ENCODE measurements around the gene MAPK4. TPM values are rescaled to one million over a fixed set of nuclear protein-coding genes. Genes with fewer than 3 reads are reported as not detected.

MAPK4 gene
- total RNA-seq, 1 experiment from 2014 or later: not detected

GRCh38 chr18:50675043-50675442, 115.2 kb downstream of the MAPK4 start:
- Histone ChIP-seq H3K4me1 (replicated peaks; ENCODE audit: insufficient read depth) (peaks cover 9% of the 10 kb centered on the region), H3K79me2 (ENCODE audit: low read depth) (no peaks in the 10 kb centered on the region), H3K9me2 (ENCODE audit: insufficient read depth) (no peaks in the 10 kb centered on the region), H3K4me2 (no peak overlapping the region), H3K4me3 (no peak overlapping the region), H3F3A (ENCODE audit: insufficient read depth, low read depth) (0 out of 2 replicates have a peak, but pooled peaks cover 3% of the 10 kb centered on the region), H3K27me3 (ENCODE audit: insufficient read depth, low read depth) (no peaks in the 10 kb centered on the region), H2AFZ (no peak overlapping the region), H3K9me3 (ENCODE audit: insufficient read depth, low read depth) (no peaks in the 10 kb centered on the region), H4K20me1 (ENCODE audit: insufficient read depth) (no peaks in the 10 kb centered on the region), H3K36me3 (ENCODE audit: low read depth) (no peaks in the 10 kb centered on the region), H3K27ac (no peak overlapping the region)
- DNase-seq: no peak
- intact Hi-C loops (cut with micrococcal nuclease; ENCODE audit: unreplicated experiment): no loop called here
- ChIA-PET POLR2A (ENCODE audit: unreplicated experiment) (no interaction called here), CTCF (no interaction called here)
- no peak for TF ChIP-seq CTCF (conservative IDR thresholded peaks at IDR 0.05)
- TF ChIP-seq EZH2 (IDR thresholded peaks at IDR 0.05; ENCODE audit: low read depth): no peak
- BruUV-seq (replicated peaks): no TSS peak

- no peak for DNase-seq
- no peak for TF ChIP-seq EZH2 (IDR thresholded peaks at IDR 0.05; ENCODE audit: low read depth)
- no peak for TF ChIP-seq CTCF (conservative IDR thresholded peaks at IDR 0.05)
- POLR2A ChIA-PET (ENCODE audit: unreplicated experiment): no interaction called here
- BruUV-seq (replicated peaks): no TSS peak
- no peak overlapping the region for H3K27ac ChIP-seq
- intact Hi-C loops (cut with micrococcal nuclease; ENCODE audit: unreplicated experiment): no loop called here
- no peak overlapping the region for H3K4me2 ChIP-seq
- no peak overlapping the region for H3K4me3 ChIP-seq
- H3K9me3 ChIP-seq (ENCODE audit: insufficient read depth, low read depth): no peaks in the 10 kb centered on the region
- 0 out of 2 replicates have a peak, but pooled peaks cover 3% of the 10 kb centered on the region for H3F3A ChIP-seq (ENCODE audit: insufficient read depth, low read depth)
- no peak overlapping the region for H2AFZ ChIP-seq
- H3K27me3 ChIP-seq (ENCODE audit: insufficient read depth, low read depth): no peaks in the 10 kb centered on the region
- H4K20me1 ChIP-seq (ENCODE audit: insufficient read depth): no peaks in the 10 kb centered on the region
- H3K9me2 ChIP-seq (ENCODE audit: insufficient read depth): no peaks in the 10 kb centered on the region
- peaks cover 9% of the 10 kb centered on the region for H3K4me1 ChIP-seq (replicated peaks; ENCODE audit: insufficient read depth)
- H3K36me3 ChIP-seq (ENCODE audit: low read depth): no peaks in the 10 kb centered on the region
- CTCF ChIA-PET: no interaction called here
- no peaks in the 10 kb centered on the region for H3K79me2 ChIP-seq (ENCODE audit: low read depth)
These were observed 118.8 kb downstream of the MAPK4 start for GRCh38 chr18:50678651-50679050.

GRCh38 chr18:50679056-50679455, 119.2 kb downstream of the MAPK4 start:
- peaks cover 9% of the 10 kb centered on the region for H3K4me1 ChIP-seq (replicated peaks; ENCODE audit: insufficient read depth)
- H4K20me1 ChIP-seq (ENCODE audit: insufficient read depth): no peaks in the 10 kb centered on the region
- TF ChIP-seq EZH2 (IDR thresholded peaks at IDR 0.05; ENCODE audit: low read depth) (no peak), CTCF (conservative IDR thresholded peaks at IDR 0.05) (no peak)
- H3K27ac ChIP-seq: no peak overlapping the region
- DNase-seq: no peak
- H3K4me2 ChIP-seq: no peak overlapping the region
- no peak overlapping the region for H3K4me3 ChIP-seq
- no peaks in the 10 kb centered on the region for H3K9me2 ChIP-seq (ENCODE audit: insufficient read depth)
- H3K27me3 ChIP-seq (ENCODE audit: insufficient read depth, low read depth): no peaks in the 10 kb centered on the region
- CTCF ChIA-PET: no interaction called here
- H3K9me3 ChIP-seq (ENCODE audit: insufficient read depth, low read depth): no peaks in the 10 kb centered on the region
- H2AFZ ChIP-seq: no peak overlapping the region
- POLR2A ChIA-PET (ENCODE audit: unreplicated experiment): no interaction called here
- no peaks in the 10 kb centered on the region for H3K36me3 ChIP-seq (ENCODE audit: low read depth)
- no peaks in the 10 kb centered on the region for H3K79me2 ChIP-seq (ENCODE audit: low read depth)
- BruUV-seq (replicated peaks): no TSS peak
- H3F3A ChIP-seq (ENCODE audit: insufficient read depth, low read depth): 0 out of 2 replicates have a peak, but pooled peaks cover 3% of the 10 kb centered on the region
- intact Hi-C loops (cut with micrococcal nuclease; ENCODE audit: unreplicated experiment): no loop called here
